ENCODE data around the gene TEX261.

Gene TEX261

DNA sequence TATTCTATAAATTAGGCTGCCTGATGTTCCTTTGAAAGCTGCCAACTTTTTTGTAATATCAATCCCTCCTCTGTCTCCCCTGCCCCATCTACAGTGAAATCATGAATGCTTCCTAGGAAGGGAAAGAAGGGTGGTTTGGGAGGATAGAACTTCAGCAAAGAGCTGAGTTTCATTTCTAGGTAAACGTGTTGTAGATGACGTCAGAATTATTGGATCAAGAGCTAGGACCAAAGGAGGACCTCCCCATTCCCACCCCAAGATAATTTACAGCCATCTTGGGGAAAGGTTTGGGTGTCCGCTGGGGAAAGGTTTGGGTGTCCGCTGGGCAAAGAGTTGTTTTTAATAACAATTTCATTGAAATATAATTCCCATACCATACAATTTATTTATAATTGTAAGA lies 27.5 kb downstream of the TEX261 start:
- H3K9me2 ChIP-seq (replicated peaks; ENCODE audit: insufficient read depth, low read length), result no peaks in the 10 kb centered on the region
- H3F3A ChIP-seq (ENCODE audit: insufficient read depth, low read length), result no peaks in the 10 kb centered on the region
- TF ChIP-seq, protein P1, sequence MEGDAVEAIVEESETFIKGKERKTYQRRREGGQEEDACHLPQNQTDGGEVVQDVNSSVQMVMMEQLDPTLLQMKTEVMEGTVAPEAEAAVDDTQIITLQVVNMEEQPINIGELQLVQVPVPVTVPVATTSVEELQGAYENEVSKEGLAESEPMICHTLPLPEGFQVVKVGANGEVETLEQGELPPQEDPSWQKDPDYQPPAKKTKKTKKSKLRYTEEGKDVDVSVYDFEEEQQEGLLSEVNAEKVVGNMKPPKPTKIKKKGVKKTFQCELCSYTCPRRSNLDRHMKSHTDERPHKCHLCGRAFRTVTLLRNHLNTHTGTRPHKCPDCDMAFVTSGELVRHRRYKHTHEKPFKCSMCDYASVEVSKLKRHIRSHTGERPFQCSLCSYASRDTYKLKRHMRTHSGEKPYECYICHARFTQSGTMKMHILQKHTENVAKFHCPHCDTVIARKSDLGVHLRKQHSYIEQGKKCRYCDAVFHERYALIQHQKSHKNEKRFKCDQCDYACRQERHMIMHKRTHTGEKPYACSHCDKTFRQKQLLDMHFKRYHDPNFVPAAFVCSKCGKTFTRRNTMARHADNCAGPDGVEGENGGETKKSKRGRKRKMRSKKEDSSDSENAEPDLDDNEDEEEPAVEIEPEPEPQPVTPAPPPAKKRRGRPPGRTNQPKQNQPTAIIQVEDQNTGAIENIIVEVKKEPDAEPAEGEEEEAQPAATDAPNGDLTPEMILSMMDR (IDR thresholded peaks at IDR 0.05; ENCODE audit: low read length), result no peak
- TF ChIP-seq EZH2phosphoT487 (IDR thresholded peaks at IDR 0.05; ENCODE audit: low read length) (no peak), EZH2 (optimal IDR thresholded peaks at IDR 0.05; ENCODE audit: low read depth, low read length) (no peak)
- no peak overlapping the region for H2AFZ ChIP-seq (ENCODE audit: low read length)
- H3K4me2 ChIP-seq (ENCODE audit: low read depth, low read length), result no peak overlapping the region
- no peaks in the 10 kb centered on the region for H3K36me3 ChIP-seq (replicated peaks; ENCODE audit: insufficient read depth, low read length)
- H3K9ac ChIP-seq (ENCODE audit: low read length), result no peak overlapping the region
- no peaks in the 10 kb centered on the region for H3K79me2 ChIP-seq (ENCODE audit: low read length)
- H3K4me3 ChIP-seq (ENCODE audit: low read length), result no peak overlapping the region
- peaks cover 57% of the 10 kb centered on the region for H3K27me3 ChIP-seq (replicated peaks; ENCODE audit: insufficient read depth, low read length)
- H3K4me1 ChIP-seq (ENCODE audit: low read length), result 0 out of 2 replicates have a peak, but pooled peaks cover 4% of the 10 kb centered on the region
- H3K27ac ChIP-seq (ENCODE audit: low read length), result no peak overlapping the region
- H4K20me1 ChIP-seq (ENCODE audit: insufficient read depth, low read length), result no peaks in the 10 kb centered on the region
- no peak for DNase-seq
- no peaks in the 10 kb centered on the region for H3K9me3 ChIP-seq (replicated peaks; ENCODE audit: insufficient read depth, low read length)

DNA sequence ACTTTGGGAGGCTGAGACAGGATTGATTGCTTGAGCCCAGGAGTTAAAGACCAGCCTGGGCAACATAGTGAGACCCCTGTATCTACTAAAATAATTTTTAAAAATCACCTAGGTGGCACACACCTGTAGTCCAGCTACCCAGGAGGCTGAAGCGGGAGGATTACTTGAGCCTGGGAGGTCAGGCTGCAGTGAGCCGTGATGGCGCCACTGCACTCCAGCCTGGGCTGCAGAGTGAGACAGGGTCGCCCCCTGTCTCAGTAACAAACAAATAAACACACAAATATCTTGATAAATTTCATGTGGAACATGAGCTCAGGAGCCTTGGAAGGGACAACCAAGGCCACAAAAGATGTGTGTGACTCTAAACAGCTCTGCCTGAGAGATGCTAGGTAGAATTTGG lies 28.0 kb downstream of the TEX261 start:
- H3K27ac ChIP-seq (ENCODE audit: low read length), result no peak overlapping the region
- H3K9me3 ChIP-seq (replicated peaks; ENCODE audit: insufficient read depth, low read length), result no peaks in the 10 kb centered on the region
- H4K20me1 ChIP-seq (ENCODE audit: insufficient read depth, low read length), result no peaks in the 10 kb centered on the region
- peaks cover 62% of the 10 kb centered on the region for H3K27me3 ChIP-seq (replicated peaks; ENCODE audit: insufficient read depth, low read length)
- H3K9me2 ChIP-seq (replicated peaks; ENCODE audit: insufficient read depth, low read length), result no peaks in the 10 kb centered on the region
- H3K4me2 ChIP-seq (ENCODE audit: low read depth, low read length), result no peak overlapping the region
- no peak overlapping the region for H3K9ac ChIP-seq (ENCODE audit: low read length)
- H2AFZ ChIP-seq (ENCODE audit: low read length), result no peak overlapping the region
- TF ChIP-seq EZH2 (optimal IDR thresholded peaks at IDR 0.05; ENCODE audit: low read depth, low read length), result no peak
- TF ChIP-seq, protein P1 (IDR thresholded peaks at IDR 0.05; ENCODE audit: low read length), result no peak
- TF ChIP-seq EZH2phosphoT487 (IDR thresholded peaks at IDR 0.05; ENCODE audit: low read length), result no peak
- DNase-seq, result no peak
- H3K4me1 ChIP-seq (ENCODE audit: low read length), result 0 out of 2 replicates have a peak, but pooled peaks cover 4% of the 10 kb centered on the region
- H3F3A ChIP-seq (ENCODE audit: insufficient read depth, low read length), result no peaks in the 10 kb centered on the region
- no peaks in the 10 kb centered on the region for H3K36me3 ChIP-seq (replicated peaks; ENCODE audit: insufficient read depth, low read length)
- no peak overlapping the region for H3K4me3 ChIP-seq (ENCODE audit: low read length)
- H3K79me2 ChIP-seq (ENCODE audit: low read length), result no peaks in the 10 kb centered on the region

DNA sequence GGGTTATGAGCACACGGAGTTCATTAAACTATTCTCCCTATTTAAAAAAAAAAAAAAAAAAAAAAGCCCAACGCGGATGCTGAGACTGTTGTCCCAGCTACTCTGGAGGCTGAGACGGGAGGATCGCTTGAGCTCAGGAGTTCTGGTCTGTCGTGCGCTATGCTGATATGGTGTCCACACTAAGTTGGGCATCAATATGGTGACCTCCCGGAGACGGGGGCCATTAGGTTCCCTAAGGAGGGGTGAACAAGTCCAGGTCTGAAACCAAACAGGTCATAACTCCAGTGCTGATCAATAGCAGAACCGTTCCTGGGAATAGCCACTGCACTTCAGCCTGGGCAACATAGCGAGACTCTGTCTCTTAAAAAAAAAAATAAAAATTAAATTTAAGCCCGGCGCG lies 29.2 kb downstream of the TEX261 start:
- Histone ChIP-seq H3K36me3 (replicated peaks; ENCODE audit: insufficient read depth, low read length) (no peaks in the 10 kb centered on the region), H3K9ac (ENCODE audit: low read length) (no peak overlapping the region; the same call in 1 of the 2 replicates), H3K4me3 (ENCODE audit: low read length) (peak overlapping the region; percentile 84), H3K79me2 (ENCODE audit: low read length) (no peaks in the 10 kb centered on the region), H3F3A (ENCODE audit: insufficient read depth, low read length) (no peaks in the 10 kb centered on the region), H3K9me2 (replicated peaks; ENCODE audit: insufficient read depth, low read length) (no peaks in the 10 kb centered on the region), H3K27me3 (replicated peaks; ENCODE audit: insufficient read depth, low read length) (peaks cover 58% of the 10 kb centered on the region), H4K20me1 (ENCODE audit: insufficient read depth, low read length) (no peaks in the 10 kb centered on the region), H2AFZ (ENCODE audit: low read length) (peak overlapping the region; percentile 96), H3K4me1 (ENCODE audit: low read length) (0 out of 2 replicates have a peak, but pooled peaks cover 4% of the 10 kb centered on the region), H3K9me3 (replicated peaks; ENCODE audit: insufficient read depth, low read length) (no peaks in the 10 kb centered on the region), H3K4me2 (ENCODE audit: low read depth, low read length) (peak overlapping the region; percentile 99; the same call in 1 of the 2 replicates), H3K27ac (ENCODE audit: low read length) (no peak overlapping the region)
- no peak for DNase-seq
- TF ChIP-seq, protein P1 (IDR thresholded peaks at IDR 0.05; ENCODE audit: low read length), result no peak
- no peak for TF ChIP-seq EZH2phosphoT487 (IDR thresholded peaks at IDR 0.05; ENCODE audit: low read length)
